Endodermal cell (in vitro differentiated cells): Measurements from ENCODE around the gene LDLRAD4. TPM values are rescaled to one million over a fixed set of nuclear protein-coding genes. Genes with fewer than 3 reads are reported as not detected.

Experiments used
- DNase-seq: peaks from one replicate; pipeline ENCODE4 v3.0.0-alpha.2; 2017
- H3K27ac ChIP-seq: 2 replicates; pipeline ENCODE4 v1.5.1; 2013; ENCODE audit warnings: mild to moderate bottlenecking, low read depth, low read length, moderate library complexity
- H3K27me3 ChIP-seq: 2 replicates; pipeline ENCODE4 v1.6.1; 2013; ENCODE audit warnings: mild to moderate bottlenecking, low read length, moderate library complexity; ENCODE audit not compliant: insufficient read depth, control insufficient read depth, poor library complexity, severe bottlenecking
- H3K36me3 ChIP-seq: 2 replicates; pipeline ENCODE4 v1.7.0; 2013; ENCODE audit warnings: mild to moderate bottlenecking, low read length, moderate library complexity; ENCODE audit not compliant: control insufficient read depth, insufficient read depth
- H3K4me1 ChIP-seq: one replicate; pipeline ENCODE4 v1.7.0; 2013; ENCODE audit warnings: low read length; ENCODE audit not compliant: control insufficient read depth, insufficient read depth
- H3K4me3 ChIP-seq: 2 replicates; pipeline ENCODE4 v1.5.1; 2013; ENCODE audit warnings: mild to moderate bottlenecking, low read length, moderate library complexity
- H3K9ac ChIP-seq: 2 replicates; pipeline ENCODE4 v1.6.1; 2013; ENCODE audit warnings: mild to moderate bottlenecking, low read length, moderate library complexity; ENCODE audit not compliant: poor library complexity, severe bottlenecking; ENCODE audit errors: extremely low read depth
- H3K9me3 ChIP-seq: 2 replicates; pipeline ENCODE4 v1.6.1; 2013; ENCODE audit warnings: mild to moderate bottlenecking, low read length, moderate library complexity; ENCODE audit not compliant: control insufficient read depth
- H3K27ac Mint-ChIP-seq: 2 replicates; pipeline ENCODE4 v1.8.0; 2020; ENCODE audit warnings: mixed read lengths
- H3K27me3 Mint-ChIP-seq: 2 replicates; pipeline ENCODE4 v1.8.0; 2021; ENCODE audit warnings: mild to moderate bottlenecking, mixed read lengths; ENCODE audit not compliant: insufficient read depth
- H3K36me3 Mint-ChIP-seq: 2 replicates; pipeline ENCODE4 v1.8.0; 2020; ENCODE audit warnings: low read depth, mixed read lengths
- H3K4me1 Mint-ChIP-seq: 2 replicates; pipeline ENCODE4 v1.8.0; 2020; ENCODE audit warnings: mixed read lengths
- H3K4me3 Mint-ChIP-seq: 2 replicates; pipeline ENCODE4 v1.8.0; 2020; ENCODE audit warnings: mild to moderate bottlenecking, moderate library complexity, mixed read lengths
- H3K9me3 Mint-ChIP-seq: 2 replicates; pipeline ENCODE4 v1.8.0; 2020; ENCODE audit warnings: mild to moderate bottlenecking, mixed read lengths
- WGBS, 2 experiments: methylation state at CpG; one replicate each; pipeline versions ENCODE4 v1.1.5 to v1.1.7; 2013; ENCODE audit warnings: missing lambda C conversion rate in 2 of 2, mixed read lengths in 1 of 2; ENCODE audit not compliant: insufficient coverage in 1 of 2, insufficient read length in 1 of 2; 5-methylcytosine and 5-hydroxymethylcytosine counted together
- total RNA-seq, 2 donors: library from RNA; stranded (reverse); fragmentation: NEBNext Ultra II Directional in 1 of 2; extraction: Animal tissue kit (Norgen Biotek cat#: 25700) in 1 of 2; gene quantifications; 2 replicates in 1 of 2; 3 replicates in 1 of 2; pipeline ENCODE4 v1.2.1, GENCODE V29; 2021
- TF ChIP-seq, protein P1 (sequence below): fragments of 200-600 bp; sonication (generic); conservative IDR thresholded peaks from 2 replicates; pipeline ENCODE4 v1.5.0; 2021; ENCODE audit warnings: antibody characterized with exemption, mild to moderate bottlenecking

The LDLRAD4 gene
- total RNA-seq, 2 donors from 2014 or later: 14.9 to 15.1 TPM

- no peak overlapping the region for H3K4me3 Mint-ChIP-seq
- Histone ChIP-seq H3K27ac (no peak overlapping the region), H3K4me3 (no peak overlapping the region), H3K9ac (no peak overlapping the region), H3K9me3 (peaks cover 4% of the 10 kb centered on the region), H3K4me1 (no peaks in the 10 kb centered on the region), H3K27me3 (no peaks in the 10 kb centered on the region), H3K36me3 (no peaks in the 10 kb centered on the region)
- no peaks in the 10 kb centered on the region for H3K27me3 Mint-ChIP-seq
- no peak overlapping the region for H3K27ac Mint-ChIP-seq
- H3K36me3 Mint-ChIP-seq: peaks cover 3% of the 10 kb centered on the region
- WGBS, 2 experiments: 90% methylated on average over 1 of the region's 1 CpG; no CpG with 5 or more reads in 1 of the 2 experiments
- no peak for DNase-seq
- TF ChIP-seq, protein P1, sequence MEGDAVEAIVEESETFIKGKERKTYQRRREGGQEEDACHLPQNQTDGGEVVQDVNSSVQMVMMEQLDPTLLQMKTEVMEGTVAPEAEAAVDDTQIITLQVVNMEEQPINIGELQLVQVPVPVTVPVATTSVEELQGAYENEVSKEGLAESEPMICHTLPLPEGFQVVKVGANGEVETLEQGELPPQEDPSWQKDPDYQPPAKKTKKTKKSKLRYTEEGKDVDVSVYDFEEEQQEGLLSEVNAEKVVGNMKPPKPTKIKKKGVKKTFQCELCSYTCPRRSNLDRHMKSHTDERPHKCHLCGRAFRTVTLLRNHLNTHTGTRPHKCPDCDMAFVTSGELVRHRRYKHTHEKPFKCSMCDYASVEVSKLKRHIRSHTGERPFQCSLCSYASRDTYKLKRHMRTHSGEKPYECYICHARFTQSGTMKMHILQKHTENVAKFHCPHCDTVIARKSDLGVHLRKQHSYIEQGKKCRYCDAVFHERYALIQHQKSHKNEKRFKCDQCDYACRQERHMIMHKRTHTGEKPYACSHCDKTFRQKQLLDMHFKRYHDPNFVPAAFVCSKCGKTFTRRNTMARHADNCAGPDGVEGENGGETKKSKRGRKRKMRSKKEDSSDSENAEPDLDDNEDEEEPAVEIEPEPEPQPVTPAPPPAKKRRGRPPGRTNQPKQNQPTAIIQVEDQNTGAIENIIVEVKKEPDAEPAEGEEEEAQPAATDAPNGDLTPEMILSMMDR: no peak
- peaks cover 5% of the 10 kb centered on the region for H3K9me3 Mint-ChIP-seq
- H3K4me1 Mint-ChIP-seq: peaks cover 1% of the 10 kb centered on the region
These were observed 190.5 kb downstream of the LDLRAD4 start for GRCh38 chr18:13409026-13409425.

DNA sequence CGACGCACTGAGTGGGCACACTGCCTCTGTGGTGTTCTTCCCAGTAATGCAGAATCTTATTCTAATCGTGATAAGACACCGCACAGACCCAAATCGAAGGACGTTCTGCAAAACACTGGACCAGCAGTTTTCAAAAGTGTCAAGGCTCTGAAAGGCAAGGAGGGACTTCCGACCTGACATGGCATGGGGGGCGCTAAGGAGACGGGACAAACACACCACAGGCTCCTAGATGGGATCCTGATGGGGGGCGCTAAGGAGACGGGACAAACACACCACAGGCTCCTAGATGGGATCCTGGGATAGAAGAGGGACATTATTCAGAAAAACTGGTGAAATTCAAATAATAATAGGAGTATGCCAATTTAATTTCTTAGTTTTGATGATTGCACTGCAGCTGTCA, 191.4 kb downstream of the LDLRAD4 start:
- no peak overlapping the region for H3K9ac ChIP-seq
- H3K27me3 ChIP-seq: no peaks in the 10 kb centered on the region
- DNase-seq: peak; percentile 66
- H3K4me3 Mint-ChIP-seq: no peak overlapping the region
- WGBS, 2 experiments: 80 to 84% methylated on average over 11 of the region's 11 CpGs
- no peak overlapping the region for H3K27ac ChIP-seq
- H3K4me3 ChIP-seq: no peak overlapping the region
- H3K36me3 ChIP-seq: no peaks in the 10 kb centered on the region
- H3K9me3 ChIP-seq: peaks cover 4% of the 10 kb centered on the region
- peaks cover 8% of the 10 kb centered on the region for H3K4me1 Mint-ChIP-seq
- peaks cover 3% of the 10 kb centered on the region for H3K36me3 Mint-ChIP-seq
- H3K27ac Mint-ChIP-seq: no peak overlapping the region
- peaks cover 5% of the 10 kb centered on the region for H3K9me3 Mint-ChIP-seq
- H3K4me1 ChIP-seq: no peaks in the 10 kb centered on the region
- no peaks in the 10 kb centered on the region for H3K27me3 Mint-ChIP-seq
- TF ChIP-seq, protein P1: peak; percentile 49

DNA sequence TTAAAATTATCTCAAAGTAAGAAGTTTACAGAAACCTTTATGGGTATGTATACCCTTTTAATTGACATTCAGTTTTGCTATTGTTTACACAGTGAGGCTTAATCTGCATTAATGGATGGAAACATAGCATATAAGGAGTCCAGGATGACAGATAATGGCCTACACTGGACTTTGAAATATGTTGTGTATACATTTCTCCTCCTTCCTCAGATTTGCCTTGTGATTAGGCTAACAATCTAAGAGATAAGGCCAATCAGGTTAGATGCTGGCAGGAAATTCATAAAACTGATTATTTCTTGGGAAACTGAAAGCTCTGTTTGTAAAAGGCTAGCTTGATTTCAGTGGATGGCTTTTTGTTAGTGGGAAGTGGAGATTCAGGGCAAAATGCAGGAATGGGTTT, 191.9 kb downstream of the LDLRAD4 start:
- DNase-seq: no peak
- H3K27me3 Mint-ChIP-seq: no peaks in the 10 kb centered on the region

More for the DNA sequence above, 191.9 kb downstream of the LDLRAD4 start:
- peaks cover 4% of the 10 kb centered on the region for H3K9me3 ChIP-seq
- no peak overlapping the region for H3K27ac ChIP-seq
- TF ChIP-seq, protein P1: no peak
- Mint-ChIP-seq H3K27ac (no peak overlapping the region), H3K9me3 (peaks cover 5% of the 10 kb centered on the region), H3K36me3 (peaks cover 3% of the 10 kb centered on the region), H3K4me3 (no peak overlapping the region), H3K4me1 (peaks cover 11% of the 10 kb centered on the region)
- H3K36me3 ChIP-seq: no peaks in the 10 kb centered on the region
- H3K4me1 ChIP-seq: no peaks in the 10 kb centered on the region
- no peak overlapping the region for H3K4me3 ChIP-seq
- no peaks in the 10 kb centered on the region for H3K27me3 ChIP-seq
- no peak overlapping the region for H3K9ac ChIP-seq
